Ovary (tissue), 3 donors: ENCODE data around the gene TPRG1.

ENCODE experiments used
- POLR2A ChIP-seq: fragments of 450-650 bp; IDR thresholded peaks from one replicate; pipeline ENCODE4 v1.6.1; 2017; ENCODE audit warnings: antibody characterized with exemption, mild to moderate bottlenecking, moderate library complexity
- TF ChIP-seq, protein P1 (sequence below), 3 donors: fragments of 450-650 bp in 2 of 3; fragments of 200-600 bp in 1 of 3; IDR thresholded peaks; one replicate each; pipeline versions ENCODE4 v1.5.1 to v1.8.0; 2016 to 2022; ENCODE audit warnings: antibody characterized with exemption in 3 of 3, mild to moderate bottlenecking in 1 of 3
- donor health status: DM: no; HTN: no; CAD: no.

DNA sequence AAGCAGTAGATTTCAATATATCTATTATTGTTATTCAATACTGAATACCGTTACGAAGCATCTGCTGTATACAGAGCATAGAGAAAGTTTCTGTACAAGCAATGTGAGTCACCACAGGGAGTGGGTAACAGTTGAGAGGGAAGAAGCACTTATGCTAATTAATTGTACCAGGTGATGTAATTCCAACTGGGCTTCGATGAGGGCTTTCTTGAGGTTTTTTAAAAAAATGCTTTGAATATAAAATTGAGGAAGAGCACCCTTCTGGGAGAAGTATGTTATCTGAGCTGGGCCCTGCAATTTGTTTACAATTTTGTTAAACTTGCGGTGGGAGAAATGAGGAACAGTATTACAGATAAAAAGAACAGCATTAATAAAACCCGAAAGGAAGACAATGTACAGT, 197.9 kb downstream of the TPRG1 start:
- TF ChIP-seq, protein P1, sequence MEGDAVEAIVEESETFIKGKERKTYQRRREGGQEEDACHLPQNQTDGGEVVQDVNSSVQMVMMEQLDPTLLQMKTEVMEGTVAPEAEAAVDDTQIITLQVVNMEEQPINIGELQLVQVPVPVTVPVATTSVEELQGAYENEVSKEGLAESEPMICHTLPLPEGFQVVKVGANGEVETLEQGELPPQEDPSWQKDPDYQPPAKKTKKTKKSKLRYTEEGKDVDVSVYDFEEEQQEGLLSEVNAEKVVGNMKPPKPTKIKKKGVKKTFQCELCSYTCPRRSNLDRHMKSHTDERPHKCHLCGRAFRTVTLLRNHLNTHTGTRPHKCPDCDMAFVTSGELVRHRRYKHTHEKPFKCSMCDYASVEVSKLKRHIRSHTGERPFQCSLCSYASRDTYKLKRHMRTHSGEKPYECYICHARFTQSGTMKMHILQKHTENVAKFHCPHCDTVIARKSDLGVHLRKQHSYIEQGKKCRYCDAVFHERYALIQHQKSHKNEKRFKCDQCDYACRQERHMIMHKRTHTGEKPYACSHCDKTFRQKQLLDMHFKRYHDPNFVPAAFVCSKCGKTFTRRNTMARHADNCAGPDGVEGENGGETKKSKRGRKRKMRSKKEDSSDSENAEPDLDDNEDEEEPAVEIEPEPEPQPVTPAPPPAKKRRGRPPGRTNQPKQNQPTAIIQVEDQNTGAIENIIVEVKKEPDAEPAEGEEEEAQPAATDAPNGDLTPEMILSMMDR (IDR thresholded peaks at IDR 0.05) = no peak
- no peak for TF ChIP-seq POLR2A
